Neuron (in vitro differentiated cells): ENCODE measurements around the gene AGAP2.

Source experiments
- H2AFZ ChIP-seq: one replicate; pipeline ENCODE4 v1.6.1; 2013; ENCODE audit warnings: low read depth, mild to moderate bottlenecking, inconsistent platforms, low read length, moderate library complexity
- H3K27me3 ChIP-seq: one replicate; pipeline ENCODE4 v1.6.1; 2013; ENCODE audit warnings: low read length; ENCODE audit not compliant: insufficient read depth
- H3K36me3 ChIP-seq: one replicate; pipeline ENCODE4 v1.6.1; 2013; ENCODE audit warnings: low read length; ENCODE audit not compliant: insufficient read depth
- H3K4me1 ChIP-seq: one replicate; pipeline ENCODE4 v1.6.1; 2013; ENCODE audit warnings: low read length; ENCODE audit not compliant: insufficient read depth
- H3K4me3 ChIP-seq: 2 replicates; pipeline ENCODE4 v1.5.1; 2013; ENCODE audit warnings: mild to moderate bottlenecking, low read length, moderate library complexity
- H3K9me3 ChIP-seq: one replicate; pipeline ENCODE4 v1.6.1; 2013; ENCODE audit warnings: low read length

AGAP2 gene

DNA sequence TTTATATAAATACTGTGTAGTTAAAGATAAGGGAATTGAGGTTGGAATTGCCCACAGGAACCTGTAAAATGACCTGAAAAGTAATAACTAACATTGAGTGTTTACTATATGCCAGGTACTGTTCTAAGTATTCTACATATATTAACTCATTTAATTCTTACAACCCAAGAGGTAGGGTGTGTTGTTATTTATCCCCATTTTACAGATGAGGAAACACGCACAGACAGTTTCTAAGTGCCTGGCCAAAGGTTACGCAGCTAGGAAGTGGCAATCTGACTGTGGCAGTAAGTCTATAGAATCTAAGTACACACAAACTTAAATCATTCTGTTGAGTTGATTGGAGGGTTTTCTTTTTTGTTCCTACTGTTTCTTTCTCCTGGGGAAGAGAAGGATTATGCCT lies 5.2 kb upstream of the AGAP2 start:
- Histone ChIP-seq H3K4me3 (peak overlapping the region; percentile 82), H3K27me3 (no peaks in the 10 kb centered on the region), H2AFZ (no peak overlapping the region), H3K4me1 (peaks cover 30% of the 10 kb centered on the region), H3K36me3 (peaks cover 25% of the 10 kb centered on the region), H3K9me3 (no peaks in the 10 kb centered on the region)

DNA sequence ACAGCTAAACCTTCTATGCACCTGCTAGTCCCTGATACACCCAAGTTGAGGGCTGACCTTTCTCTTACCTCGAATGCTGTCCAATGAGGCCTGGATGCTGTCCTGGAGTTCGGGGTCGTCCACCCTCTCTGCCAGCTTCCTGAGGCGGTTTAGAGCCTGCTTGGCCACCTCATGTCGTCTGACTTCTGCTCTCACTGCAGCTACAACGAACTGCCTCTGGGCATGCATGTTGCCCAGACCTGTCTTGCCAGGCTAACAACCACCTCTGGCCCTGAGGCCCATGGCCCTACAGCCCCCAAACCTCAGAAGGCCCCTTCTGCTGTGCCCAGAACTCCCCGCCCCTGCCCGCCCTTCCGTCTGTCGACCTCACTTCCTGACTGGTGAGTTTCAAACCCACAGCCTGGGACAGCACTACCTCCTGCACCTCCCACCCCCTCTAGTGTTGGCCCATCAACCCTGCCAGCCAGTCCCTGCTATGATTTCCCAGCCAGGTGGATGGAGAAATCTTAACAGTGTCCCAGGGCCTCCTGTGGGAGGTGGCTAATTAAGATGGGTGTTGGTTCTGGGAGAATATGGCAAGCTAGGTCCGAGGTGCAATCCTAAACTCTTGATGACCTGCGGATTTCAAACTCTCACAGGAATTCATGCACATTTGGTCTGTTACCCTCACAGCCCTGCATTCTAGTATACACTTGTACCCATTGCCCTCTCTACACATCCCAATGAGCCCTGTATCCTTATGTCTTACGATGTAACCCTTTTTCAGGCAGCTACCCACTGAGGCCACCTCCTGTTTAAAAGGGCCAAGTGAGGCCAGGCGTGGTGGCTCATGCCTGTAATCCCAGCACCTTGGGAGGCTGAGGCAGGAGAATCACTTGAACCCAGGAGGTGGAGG lies 3.5 kb upstream of the AGAP2 start:
- peaks cover 12% of the 10 kb centered on the region for H3K36me3 ChIP-seq
- H3K27me3 ChIP-seq: no peaks in the 10 kb centered on the region
- H3K4me3 ChIP-seq: no peak overlapping the region
- no peak overlapping the region for H2AFZ ChIP-seq
- H3K9me3 ChIP-seq: no peaks in the 10 kb centered on the region
- peaks cover 34% of the 10 kb centered on the region for H3K4me1 ChIP-seq

DNA sequence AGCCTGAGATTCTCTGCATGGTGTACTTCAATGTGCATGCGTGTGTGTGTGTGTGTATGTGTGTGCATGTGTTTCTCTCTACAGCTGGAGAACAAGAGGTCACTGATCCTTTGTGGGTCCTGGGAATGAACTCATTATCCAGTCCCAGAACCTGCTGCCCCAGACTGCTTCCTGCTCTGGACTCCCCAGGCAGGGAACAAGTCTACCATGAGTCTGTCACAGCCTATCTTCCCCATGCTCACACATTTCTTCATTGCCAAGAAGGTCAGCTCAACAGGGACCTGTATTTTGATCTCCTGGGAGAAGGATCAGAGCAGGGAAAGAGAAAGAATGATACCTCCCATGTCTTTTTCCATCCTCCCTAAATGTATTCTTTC lies 2.9 kb upstream of the AGAP2 start:
- Histone ChIP-seq H3K4me3 (no peak overlapping the region), H3K36me3 (peaks cover 5% of the 10 kb centered on the region), H3K27me3 (no peaks in the 10 kb centered on the region)

GRCh38 chr12:57740656-57741412 lies 2.3 kb upstream of the AGAP2 start:
- H2AFZ ChIP-seq: no peak overlapping the region
- H3K36me3 ChIP-seq: no peaks in the 10 kb centered on the region
- H3K4me3 ChIP-seq: no peak overlapping the region
- H3K9me3 ChIP-seq: no peaks in the 10 kb centered on the region
- H3K4me1 ChIP-seq: peaks cover 38% of the 10 kb centered on the region
- H3K27me3 ChIP-seq: no peaks in the 10 kb centered on the region

More for the DNA sequence above, 2.9 kb upstream of the AGAP2 start:
- peaks cover 38% of the 10 kb centered on the region for H3K4me1 ChIP-seq
- H3K9me3 ChIP-seq: no peaks in the 10 kb centered on the region
- no peak overlapping the region for H2AFZ ChIP-seq

- Histone ChIP-seq H3K4me3 (no peak overlapping the region), H2AFZ (no peak overlapping the region), H3K27me3 (no peaks in the 10 kb centered on the region), H3K9me3 (no peaks in the 10 kb centered on the region), H3K4me1 (peaks cover 41% of the 10 kb centered on the region), H3K36me3 (no peaks in the 10 kb centered on the region)
Measured at GRCh38 chr12:57739914-57740538, 1.5 kb upstream of the AGAP2 start.

- Histone ChIP-seq H3K27me3 (no peaks in the 10 kb centered on the region), H3K36me3 (no peaks in the 10 kb centered on the region), H3K9me3 (no peaks in the 10 kb centered on the region), H3K4me3 (peak overlapping the region; percentile 61), H2AFZ (peak overlapping the region; percentile 18), H3K4me1 (peaks cover 45% of the 10 kb centered on the region)
Measured at GRCh38 chr12:57739387-57739786, 845 bp upstream of the AGAP2 start.

DNA sequence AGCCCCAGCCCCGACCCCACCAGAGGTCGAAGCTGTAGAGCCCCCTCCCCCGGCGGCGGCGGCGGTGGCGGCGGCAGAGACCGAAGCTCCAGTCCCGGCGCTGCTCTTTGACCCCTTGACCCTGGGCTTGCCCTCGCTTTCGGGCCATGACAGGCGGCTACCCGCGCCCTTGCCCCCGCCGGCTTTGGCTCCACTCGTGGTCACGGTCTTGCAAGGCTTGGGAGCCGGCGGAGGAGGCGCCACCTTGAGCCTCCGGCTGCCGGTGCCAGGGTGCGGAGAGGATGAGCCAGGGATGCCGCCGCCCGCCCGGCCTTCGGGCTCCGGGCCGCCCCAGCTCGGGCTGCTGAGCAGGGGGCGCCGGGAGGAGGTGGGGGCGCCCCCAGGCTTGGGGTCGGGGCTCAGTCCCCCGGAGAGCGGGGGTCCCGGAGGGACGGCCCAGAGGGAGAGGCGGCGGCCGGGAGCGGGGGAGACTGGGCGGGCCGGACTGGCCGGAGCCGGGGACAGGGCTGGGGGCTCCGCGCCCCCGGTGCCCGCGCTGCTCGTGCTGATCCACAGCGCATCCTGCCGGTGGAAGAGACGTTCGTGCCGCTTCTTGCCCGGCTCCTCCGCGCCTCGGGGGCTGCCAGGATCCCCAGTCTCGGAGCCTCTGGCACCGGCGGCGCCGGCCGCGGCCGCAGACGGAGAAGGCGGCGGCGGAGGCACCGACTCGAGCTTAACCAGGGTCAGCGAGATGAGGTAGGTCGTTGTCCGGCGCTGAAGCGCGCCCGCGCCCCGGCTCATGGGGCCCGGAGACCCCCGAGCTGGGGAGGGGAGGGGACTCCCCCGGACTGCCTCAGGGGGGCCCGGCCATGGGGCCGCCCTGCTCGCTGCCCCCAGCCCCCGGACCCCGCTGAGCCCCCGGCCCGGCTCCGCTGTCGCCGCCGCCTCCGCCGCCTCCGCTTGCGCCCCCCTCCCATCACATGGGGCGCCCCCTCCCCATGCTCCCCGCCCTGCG lies 778 bp downstream of the AGAP2 start:
- no peaks in the 10 kb centered on the region for H3K36me3 ChIP-seq
- no peaks in the 10 kb centered on the region for H3K9me3 ChIP-seq
- no peaks in the 10 kb centered on the region for H3K27me3 ChIP-seq
- H3K4me1 ChIP-seq: peaks cover 45% of the 10 kb centered on the region
- H3K4me3 ChIP-seq: peak overlapping the region; percentile 61
- H2AFZ ChIP-seq: peak overlapping the region; percentile 18

GRCh38 chr12:57736741-57737466 lies 1.6 kb downstream of the AGAP2 start:
- Histone ChIP-seq H3K4me3 (peak overlapping the region; percentile 16), H3K27me3 (no peaks in the 10 kb centered on the region), H3K4me1 (peaks cover 45% of the 10 kb centered on the region), H3K36me3 (no peaks in the 10 kb centered on the region), H2AFZ (no peak overlapping the region), H3K9me3 (no peaks in the 10 kb centered on the region)

DNA sequence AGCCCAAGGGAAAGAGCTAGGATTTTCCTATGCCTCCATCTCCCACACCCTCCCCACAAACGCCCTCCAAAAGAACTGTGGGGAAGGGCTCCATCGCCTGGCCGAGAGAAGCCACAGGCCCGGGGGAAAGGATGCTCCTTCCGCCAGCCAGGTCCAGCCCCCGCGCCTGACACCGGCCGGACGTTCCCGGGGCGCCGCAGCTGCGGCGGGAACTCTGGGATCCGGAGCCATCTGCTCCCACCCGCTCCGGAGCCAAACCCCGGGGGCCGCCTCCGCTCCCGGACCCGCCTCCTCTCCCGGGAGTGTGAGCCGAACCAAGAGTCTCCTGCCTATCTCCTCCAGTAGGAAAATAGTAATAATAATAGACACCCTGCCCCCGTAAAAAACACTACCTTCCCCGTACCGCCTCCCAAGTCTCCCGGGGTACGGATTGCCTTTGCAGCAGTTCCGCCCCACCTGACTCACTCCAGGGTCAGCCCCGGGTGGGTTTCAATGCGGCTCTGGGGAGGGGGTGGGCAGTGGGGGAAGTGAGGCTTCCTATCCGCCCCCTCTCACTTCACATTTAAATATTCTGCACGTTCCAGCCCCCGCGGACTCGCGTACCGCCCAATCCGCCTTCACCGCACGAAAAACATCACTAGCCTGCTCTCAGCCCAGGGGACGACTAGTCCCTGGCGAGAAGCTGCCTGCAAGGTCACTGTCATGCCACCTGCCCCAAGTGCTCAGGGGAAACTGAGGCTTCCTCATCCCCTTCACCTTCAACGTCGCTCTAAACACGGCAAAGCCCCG lies 2.4 kb downstream of the AGAP2 start:
- Histone ChIP-seq H3K4me3 (peak overlapping the region; percentile 16), H3K4me1 (peaks cover 41% of the 10 kb centered on the region), H3K36me3 (peaks cover 3% of the 10 kb centered on the region), H3K27me3 (no peaks in the 10 kb centered on the region), H2AFZ (peak overlapping the region; percentile 14), H3K9me3 (no peaks in the 10 kb centered on the region)

- H2AFZ ChIP-seq: peak overlapping the region; percentile 14
- H3K36me3 ChIP-seq: peaks cover 6% of the 10 kb centered on the region
- peaks cover 38% of the 10 kb centered on the region for H3K4me1 ChIP-seq
- peak overlapping the region; percentile 16 for H3K4me3 ChIP-seq
- no peaks in the 10 kb centered on the region for H3K27me3 ChIP-seq
- H3K9me3 ChIP-seq: no peaks in the 10 kb centered on the region
Measured at GRCh38 chr12:57735198-57735855, 3.2 kb downstream of the AGAP2 start.

GRCh38 chr12:57734591-57734990 lies 4.0 kb downstream of the AGAP2 start:
- no peak overlapping the region for H3K4me3 ChIP-seq
- H3K36me3 ChIP-seq: peaks cover 9% of the 10 kb centered on the region
- H3K4me1 ChIP-seq: peaks cover 34% of the 10 kb centered on the region
- H3K9me3 ChIP-seq: no peaks in the 10 kb centered on the region
- H3K27me3 ChIP-seq: no peaks in the 10 kb centered on the region
- H2AFZ ChIP-seq: no peak overlapping the region
